Measurements from ENCODE around the gene SECTM1.

DNA sequence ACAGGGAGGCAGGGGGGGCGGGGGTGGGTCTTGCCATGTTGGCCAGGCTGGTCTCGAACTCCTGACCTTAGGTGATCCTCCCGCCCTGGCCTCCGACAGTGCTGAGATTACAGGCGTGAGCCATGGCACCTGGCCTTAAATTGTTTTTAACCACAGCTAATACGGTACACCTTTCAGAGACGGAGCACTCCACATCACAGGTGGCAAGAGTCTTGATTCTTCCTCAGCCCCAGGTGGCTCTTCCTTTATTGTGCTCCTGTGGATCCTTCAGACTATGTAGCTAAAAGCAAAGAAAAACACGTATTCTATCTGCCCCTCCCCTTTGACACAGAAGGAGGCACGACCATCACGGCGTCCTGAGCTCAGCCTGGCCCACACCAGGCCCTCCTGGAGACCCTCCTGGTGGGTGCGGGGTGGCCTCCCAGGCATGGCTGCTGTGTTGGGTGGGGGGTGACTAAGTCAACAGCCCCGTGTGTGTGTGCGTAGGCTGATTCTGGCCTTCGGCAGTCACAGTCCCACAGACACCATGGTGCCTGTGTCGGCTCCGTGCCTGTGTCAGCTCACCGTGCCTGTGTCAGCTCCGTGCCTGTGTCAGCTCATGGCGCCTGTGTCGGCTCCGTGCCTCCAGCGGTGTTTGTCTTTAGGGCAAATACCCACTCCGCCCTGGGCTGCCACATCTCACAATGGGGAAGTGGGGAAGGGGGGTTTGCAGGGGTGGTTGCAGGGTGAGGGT is 10.8 kb upstream of the SECTM1 start:
- TF ChIP-seq REST (IDR thresholded peaks at IDR 0.05; ENCODE audit: low read depth) (no peak), ZBTB7A (IDR thresholded peaks at IDR 0.05; ENCODE audit: low read depth) (no peak), MAX (IDR thresholded peaks at IDR 0.05) (no peak), RAD21 (IDR thresholded peaks at IDR 0.05; ENCODE audit: low read depth) (no peak), YY1 (IDR thresholded peaks at IDR 0.05; ENCODE audit: low read depth) (no peak), TAF1 (IDR thresholded peaks at IDR 0.05; ENCODE audit: low read depth) (no peak), TEAD4 (IDR thresholded peaks at IDR 0.05) (no peak), CEBPB (IDR thresholded peaks at IDR 0.05) (no peak), TCF12 (IDR thresholded peaks at IDR 0.05; ENCODE audit: low read depth) (no peak), EP300 (IDR thresholded peaks at IDR 0.05; ENCODE audit: borderline replicate concordance) (no peak)
